ENCODE data around the gene GSTK1.
"Not testable (repeated sequence)": the region's sequence is repeated elsewhere in the genome, so short reads cannot be mapped to it uniquely, and the experiment has no call there.

The GSTK1 gene

DNA sequence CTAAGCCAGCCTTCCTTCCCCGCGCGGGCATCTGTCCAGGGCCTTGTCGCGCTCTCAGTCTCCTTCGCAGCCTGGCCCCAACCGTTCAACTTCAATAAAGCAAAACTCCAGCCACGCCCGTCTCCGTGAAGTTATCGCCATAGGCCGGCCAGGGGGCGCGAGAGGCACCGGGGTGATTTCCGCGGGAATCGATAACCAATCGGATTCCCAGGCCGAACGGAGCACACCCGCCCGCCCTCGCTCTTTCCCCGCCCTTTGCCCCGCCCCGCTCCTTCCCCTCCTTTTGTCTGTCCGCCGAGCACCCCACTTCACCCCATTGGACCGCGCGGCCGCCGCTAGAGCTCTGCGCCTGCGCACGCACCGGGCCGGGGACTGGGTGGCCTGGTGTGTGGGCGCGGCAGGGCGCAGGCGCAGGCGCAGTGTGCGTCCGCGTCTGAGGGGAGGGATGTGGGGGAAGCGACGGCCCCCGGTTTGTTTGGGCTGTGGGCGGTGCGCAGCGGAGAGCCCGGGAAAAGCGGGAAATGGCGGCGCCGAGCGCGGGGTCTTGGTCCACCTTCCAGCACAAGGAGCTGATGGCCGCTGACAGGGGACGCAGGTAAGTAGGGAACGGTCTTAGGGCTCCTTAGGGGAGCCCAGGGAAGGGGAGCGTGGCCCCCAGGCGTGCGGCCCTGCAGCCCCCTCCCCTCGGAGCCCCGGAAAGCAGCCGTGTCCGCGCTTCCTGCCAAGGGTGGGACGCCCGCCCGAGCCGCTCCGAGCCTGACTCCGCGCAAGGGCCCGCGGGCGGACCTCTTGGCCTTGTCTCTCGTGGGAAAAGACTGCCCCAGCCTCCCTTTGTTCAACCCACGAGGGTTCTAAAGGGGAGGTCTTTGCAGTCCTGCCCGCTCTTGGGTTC, 24.9 kb downstream of the GSTK1 start, which contains the start of gene CASP2:
Gene CASP2 (plus strand): TSS at position 417 of the 892 bp plus-strand sequence. CDS start 105 bp downstream, at position 522.
- intact Hi-C loops (cut with DNase I) = no loop called here
- peak; percentile 89 to 99 (median 98) for DNase-seq

DNA sequence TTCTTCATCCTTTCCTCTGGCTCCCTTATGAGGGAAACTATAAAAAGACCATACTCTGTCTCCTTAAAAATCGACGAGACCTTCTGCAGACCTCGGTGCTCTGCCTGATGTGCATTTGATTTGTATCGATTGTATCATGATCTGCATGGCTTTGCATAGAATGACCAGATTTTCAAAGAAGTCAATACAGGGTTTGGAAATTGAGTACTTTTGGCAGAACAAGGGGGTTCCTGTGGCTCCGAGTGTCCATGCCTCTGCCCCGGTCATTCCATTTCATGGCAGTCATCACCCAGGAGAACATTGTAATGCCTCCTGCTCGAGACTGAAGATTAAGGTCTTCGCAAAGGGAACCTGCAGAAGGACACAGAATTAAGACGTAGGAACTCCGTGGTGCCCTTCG, 25.6 kb downstream of the GSTK1 start:
- no peak for DNase-seq
- intact Hi-C loops (cut with DNase I) = no loop called here

DNA sequence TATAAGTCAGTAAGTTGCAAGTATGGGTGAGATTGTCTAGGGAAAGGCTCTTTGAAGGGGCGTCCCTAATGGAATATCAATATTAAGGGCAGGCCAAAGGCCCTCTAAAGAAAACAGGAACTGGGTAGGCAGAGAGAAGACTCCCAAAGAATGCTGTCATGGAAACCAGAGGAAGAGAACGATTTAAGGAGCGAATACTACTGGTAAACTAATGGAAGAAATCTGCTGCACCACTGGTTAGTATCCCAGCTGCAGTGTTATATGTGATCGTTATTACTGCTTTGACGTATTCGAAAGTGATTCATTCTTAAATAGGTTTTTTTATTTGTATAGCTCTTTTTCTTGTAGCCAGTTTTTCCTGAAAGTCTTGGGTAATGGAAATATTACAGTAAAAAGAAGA, 26.2 kb downstream of the GSTK1 start:
- no peak for DNase-seq
- intact Hi-C loops (cut with DNase I) = no loop called here

DNA sequence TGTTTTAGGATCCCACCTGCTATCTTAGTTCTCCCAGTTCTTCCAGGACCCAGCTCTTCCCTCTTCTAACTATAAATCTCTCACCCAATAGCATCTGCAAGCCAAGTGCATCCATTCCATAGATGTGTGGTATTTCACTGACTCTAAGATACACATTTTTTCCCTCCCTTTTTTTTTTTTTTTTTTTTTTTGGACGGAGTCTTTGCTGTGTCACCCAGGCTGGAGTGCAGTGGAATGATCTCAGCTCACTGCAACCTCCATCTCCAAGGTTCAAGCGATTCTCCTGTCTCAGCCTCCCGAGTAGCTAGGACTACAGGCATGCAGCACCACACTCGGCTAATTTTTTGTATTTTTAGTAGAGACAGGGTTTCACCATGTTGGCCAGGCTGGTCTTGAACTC, 26.6 kb downstream of the GSTK1 start:
- intact Hi-C loops (cut with DNase I); DNase-seq: not testable (repeated sequence)

DNA sequence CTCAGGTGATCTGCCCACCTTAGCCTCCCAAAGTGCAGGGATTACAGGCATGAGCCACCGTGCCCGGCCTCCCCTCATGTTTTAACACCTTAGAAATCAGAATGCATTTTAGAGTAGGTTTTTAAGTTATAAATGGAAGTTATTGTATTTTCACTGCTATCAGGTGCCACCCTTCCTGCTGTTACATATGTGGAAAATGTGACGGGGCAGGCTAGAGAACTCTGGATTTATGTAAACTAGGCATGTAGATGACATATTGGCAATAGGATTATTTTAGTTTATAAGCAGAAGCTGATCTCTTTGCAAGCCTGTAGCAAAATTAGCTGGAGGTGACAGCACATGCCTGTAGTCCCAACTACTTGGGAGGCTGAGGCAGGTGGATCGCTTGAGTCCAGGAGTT, 27.1 kb downstream of the GSTK1 start:
- no peak for DNase-seq
- intact Hi-C loops (cut with DNase I) = no loop called here

DNA sequence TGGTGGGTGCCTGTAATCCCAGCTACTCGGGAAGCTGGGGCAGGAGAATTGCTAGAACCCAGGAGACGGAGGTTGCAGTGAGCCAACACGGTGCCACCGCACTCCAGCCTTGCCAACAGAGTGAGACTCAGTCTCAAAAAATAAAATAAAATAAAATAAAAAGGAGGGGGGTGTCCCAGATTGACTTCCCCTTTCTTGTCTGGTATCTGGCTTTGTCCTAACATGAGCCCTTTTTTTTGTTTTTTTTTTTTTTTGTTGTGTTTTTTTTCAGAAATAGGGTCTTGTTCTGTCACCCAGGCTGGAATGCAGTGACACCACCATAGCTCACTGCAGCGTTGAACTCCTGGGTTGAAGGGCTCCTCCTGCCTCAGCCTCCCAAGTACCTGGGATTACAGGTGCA, 29.6 kb downstream of the GSTK1 start:
- intact Hi-C loops (cut with DNase I) = no loop called here
- no peak for DNase-seq

DNA sequence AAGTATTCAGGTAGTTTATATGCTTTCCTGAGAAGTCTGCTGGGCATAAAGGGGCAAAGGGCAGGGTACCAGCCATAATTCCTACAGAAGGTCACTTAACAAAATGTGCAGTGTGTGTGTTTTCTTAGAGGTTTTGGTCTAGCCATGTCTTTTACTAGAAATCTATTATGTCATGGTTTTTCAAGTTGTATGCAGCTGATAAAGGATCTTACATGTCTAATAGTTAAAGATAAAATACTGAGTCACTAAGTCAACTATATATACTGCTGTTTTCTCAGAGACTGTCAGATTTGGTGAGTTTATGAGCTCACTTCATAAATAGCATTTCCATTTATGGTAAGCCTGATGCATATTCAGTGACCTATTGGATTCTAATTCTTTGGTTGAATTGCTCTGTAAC, 32.6 kb downstream of the GSTK1 start:
- DNase-seq = no peak
- intact Hi-C loops (cut with DNase I) = no loop called here

DNA sequence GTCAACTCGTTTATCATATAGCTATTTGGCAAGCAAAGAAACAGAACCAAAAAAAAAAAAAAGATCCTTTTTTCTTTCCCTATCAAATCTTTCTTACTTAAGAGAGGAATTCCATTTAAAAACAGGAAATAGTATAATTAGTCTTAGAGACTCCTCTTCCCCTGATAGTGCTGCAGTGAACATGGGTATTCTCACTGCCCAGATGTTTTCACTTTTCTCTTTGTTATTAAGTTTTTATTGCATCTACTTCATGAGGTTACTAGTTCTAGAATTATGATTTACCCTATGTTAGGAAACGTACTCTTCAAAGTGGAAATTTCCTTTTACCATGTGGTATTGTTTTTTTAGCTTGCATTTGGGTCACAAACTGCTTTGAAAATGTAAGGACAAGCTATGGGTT, 33.4 kb downstream of the GSTK1 start:
- intact Hi-C loops (cut with DNase I) = no loop called here
- DNase-seq = no peak

DNA sequence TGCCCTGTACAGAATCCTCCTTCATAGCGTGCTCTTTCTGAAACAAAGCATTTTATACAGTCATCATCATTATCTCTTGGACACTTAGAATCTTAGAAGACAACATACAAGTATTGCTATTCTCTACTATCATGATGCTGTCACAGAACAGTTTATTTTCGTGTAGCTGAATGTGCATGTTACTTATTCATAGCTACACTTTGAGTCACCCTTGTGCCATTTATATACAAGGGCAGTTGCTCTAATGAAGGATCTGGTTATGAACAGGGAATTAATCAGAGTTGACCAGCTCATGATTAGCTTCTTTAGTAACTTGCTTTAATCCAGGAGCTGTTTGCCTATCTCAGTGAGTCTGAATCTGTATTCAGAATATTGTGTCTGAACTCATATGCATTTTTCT, 36.1 kb downstream of the GSTK1 start:
- DNase-seq = no peak
- intact Hi-C loops (cut with DNase I) = no loop called here

DNA sequence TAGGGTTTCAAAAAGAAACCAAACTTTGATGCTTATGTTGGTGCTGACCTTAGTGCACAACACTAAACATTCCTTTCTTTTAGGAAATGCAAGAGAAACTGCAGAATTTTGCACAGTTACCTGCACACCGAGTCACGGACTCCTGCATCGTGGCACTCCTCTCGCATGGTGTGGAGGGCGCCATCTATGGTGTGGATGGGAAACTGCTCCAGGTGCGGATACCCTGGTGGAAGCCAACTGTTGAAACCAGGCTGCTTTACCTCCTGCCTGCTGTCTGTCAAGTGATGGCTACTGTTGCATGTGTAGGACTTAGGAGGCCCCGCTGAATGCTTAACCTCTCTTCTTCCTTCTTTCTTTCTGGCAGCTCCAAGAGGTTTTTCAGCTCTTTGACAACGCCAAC, 36.6 kb downstream of the GSTK1 start:
- intact Hi-C loops (cut with DNase I) = no loop called here

DNA sequence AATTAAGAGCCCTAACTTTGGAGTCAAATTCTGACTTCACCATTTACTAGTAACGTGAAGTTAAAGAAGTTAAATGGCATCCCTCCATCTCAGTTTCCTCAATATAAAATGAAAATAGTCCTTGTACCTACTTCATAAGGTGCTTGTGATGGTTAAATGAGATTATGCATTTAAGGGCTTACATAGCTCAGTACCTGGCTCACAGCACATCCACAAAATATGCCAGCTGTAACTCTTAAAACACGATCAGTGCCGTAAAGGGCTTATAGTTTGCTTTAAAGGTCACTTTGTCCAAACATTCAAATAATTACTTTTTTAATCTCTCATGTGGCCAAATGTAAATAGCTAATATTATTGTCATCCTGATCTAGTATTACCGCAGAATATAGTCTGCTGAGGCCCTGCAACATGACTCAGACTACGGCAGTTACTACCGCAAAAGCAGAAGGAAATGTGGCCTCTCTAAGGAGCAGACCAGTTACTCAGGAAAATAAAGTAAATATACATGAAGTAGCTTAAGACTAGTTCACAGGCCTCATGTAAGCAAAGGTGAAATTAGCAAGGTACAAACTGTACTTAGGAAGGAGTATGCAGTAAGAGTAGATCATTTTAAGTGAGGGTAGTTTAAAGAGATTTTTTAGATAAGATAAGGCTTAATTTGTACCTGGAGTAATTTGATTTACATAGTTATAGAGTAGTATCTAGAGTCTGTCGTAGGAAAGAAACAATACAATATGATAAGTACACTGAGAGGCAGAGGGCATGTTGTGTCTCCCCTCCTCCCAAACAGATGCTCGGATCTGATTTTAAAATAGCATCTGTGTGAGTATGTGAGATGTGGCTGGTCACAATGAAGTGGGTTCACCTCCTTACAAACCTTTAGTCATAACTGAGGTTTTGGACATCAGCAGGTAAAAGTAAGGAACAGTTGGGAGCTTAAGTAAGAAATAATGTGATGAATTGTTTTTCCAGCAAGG, 38.0 kb downstream of the GSTK1 start:
- DNase-seq = no peak
- intact Hi-C loops (cut with DNase I) = no loop called here

More for the DNA sequence above, 36.6 kb downstream of the GSTK1 start:
- peak; percentile 36 to 83 (median 60) for DNase-seq

DNA sequence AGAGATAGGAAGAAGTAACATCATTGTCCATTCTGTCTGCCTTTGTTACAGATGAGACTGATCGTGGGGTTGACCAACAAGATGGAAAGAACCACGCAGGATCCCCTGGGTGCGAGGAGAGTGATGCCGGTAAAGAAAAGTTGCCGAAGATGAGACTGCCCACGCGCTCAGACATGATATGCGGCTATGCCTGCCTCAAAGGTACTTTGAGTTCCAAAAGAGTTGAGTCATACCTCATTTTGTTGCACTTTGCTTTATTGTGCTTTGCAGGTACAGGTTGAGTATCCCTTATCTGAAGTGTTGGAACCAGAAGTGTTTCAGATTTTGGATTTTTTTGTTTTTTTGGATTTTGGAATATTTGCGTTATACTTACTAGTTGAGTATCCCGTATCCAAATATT, 40.5 kb downstream of the GSTK1 start:
- DNase-seq = no peak
- intact Hi-C loops (cut with DNase I) = no loop called here

DNA sequence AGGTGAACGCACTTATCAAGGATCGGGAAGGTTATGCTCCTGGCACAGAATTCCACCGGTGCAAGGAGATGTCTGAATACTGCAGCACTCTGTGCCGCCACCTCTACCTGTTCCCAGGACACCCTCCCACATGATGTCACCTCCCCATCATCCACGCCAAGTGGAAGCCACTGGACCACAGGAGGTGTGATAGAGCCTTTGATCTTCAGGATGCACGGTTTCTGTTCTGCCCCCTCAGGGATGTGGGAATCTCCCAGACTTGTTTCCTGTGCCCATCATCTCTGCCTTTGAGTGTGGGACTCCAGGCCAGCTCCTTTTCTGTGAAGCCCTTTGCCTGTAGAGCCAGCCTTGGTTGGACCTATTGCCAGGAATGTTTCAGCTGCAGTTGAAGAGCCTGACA, 41.7 kb downstream of the GSTK1 start:
- intact Hi-C loops (cut with DNase I) = loop anchor here (5.0 kb wide), 1 partner anchor 63 kb away; no protein-coding TSS in a partner anchor
- DNase-seq = no peak

DNA sequence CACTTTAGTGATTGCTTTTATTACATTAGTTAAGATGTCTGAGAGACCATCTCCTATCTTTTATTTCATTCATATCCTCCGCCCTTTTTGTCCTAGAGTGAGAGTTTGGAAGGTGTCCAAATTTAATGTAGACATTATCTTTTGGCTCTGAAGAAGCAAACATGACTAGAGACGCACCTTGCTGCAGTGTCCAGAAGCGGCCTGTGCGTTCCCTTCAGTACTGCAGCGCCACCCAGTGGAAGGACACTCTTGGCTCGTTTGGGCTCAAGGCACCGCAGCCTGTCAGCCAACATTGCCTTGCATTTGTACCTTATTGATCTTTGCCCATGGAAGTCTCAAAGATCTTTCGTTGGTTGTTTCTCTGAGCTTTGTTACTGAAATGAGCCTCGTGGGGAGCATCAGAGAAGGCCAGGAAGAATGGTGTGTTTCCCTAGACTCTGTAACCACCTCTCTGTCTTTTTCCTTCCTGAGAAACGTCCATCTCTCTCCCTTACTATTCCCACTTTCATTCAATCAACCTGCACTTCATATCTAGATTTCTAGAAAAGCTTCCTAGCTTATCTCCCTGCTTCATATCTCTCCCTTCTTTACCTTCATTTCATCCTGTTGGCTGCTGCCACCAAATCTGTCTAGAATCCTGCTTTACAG, 42.3 kb downstream of the GSTK1 start:
- intact Hi-C loops (cut with DNase I) = loop anchor here (5.0 kb wide), 1 partner anchor 63 kb away; no protein-coding TSS in a partner anchor
- peak; percentile 50 to 93 (median 78) for DNase-seq

DNA sequence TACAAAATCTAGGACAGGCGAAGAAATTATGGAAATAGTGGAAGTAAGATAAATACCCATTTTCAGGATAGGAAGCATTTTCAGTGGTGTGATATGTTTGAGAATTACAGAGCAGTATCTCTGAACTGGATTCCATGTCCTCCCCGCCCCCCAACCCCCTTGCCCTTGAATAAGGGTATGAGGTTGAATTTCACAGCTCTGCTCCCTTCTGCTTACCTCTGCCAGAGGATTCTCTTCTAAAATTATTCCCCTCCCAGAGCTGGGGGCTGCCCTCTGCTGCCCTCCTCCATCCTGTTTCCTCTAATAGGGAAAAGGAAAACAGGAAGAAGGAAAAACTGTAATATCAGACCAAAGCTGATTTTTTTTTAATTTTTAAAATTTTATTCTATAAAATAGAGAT, 45.4 kb downstream of the GSTK1 start:
- intact Hi-C loops (cut with DNase I) = loop anchor here (5.0 kb wide), 1 partner anchor 66 kb away; no protein-coding TSS in a partner anchor
- no peak for DNase-seq

DNA sequence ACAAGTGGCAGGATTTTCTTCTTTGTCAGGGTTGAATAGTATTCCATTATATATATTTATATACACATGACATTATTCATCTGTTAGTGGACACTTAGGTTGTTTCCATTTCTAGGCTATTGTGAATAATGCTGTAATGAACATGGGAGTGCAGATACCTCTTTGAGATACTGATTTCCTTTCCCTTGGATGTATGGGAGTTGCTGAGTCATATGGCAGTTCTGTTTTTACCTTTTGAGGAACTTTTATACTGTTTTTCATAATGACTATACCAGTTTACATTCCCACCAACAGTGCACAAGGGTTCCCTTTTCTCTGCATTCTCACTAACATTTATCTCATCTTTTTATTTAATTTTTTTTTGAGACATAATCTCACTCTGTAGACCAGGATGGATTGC, 50.9 kb downstream of the GSTK1 start:
- intact Hi-C loops (cut with DNase I) = no loop called here
- DNase-seq = no peak

DNA sequence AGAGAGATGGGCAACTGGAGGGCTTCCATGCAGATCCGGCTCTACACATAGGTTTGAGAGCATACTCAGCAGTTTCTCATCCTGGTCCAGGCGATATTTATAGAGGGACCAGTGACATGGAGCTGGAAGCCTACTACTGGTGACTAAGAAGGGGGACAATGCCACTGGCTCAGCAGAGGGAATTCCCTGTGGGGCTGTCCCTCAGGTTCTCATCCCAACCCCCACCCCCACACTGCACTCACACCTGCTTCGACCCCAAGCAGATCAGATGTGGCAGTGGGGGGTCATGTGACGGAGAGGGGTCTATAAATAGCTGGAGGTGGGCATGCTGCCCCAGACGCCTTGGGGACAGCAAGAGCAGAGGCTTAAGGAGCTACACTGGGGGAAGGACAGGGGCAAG, 52.5 kb downstream of the GSTK1 start, which contains the start of gene CLCN1:
Gene CLCN1 (plus strand): TSS at position 336 of the 400 bp plus-strand sequence. CDS start 102 bp downstream, outside the sequence.
- intact Hi-C loops (cut with DNase I) = no loop called here
- no peak for DNase-seq

DNA sequence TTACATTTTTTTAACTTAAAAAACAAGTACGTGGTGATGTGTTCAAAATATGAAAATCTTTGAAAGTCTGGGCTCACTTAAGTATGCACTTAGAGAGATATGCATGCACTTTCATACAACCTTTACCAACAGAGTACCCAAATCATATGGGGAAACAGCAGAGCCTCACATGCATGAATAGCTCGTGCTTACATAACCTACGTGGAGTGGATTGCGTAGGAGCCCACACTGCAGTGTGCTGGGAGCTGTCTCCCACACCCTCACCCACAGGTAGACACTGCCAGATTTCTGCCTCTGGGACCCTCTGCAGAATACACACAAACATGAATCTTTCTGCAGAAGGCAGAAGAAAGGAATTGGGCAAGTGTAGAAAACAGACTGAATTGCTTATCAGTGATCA, 53.3 kb downstream of the GSTK1 start:
- intact Hi-C loops (cut with DNase I) = no loop called here
- DNase-seq = peak in 38 of 42 donors; percentile 8 to 89 (median 56)

DNA sequence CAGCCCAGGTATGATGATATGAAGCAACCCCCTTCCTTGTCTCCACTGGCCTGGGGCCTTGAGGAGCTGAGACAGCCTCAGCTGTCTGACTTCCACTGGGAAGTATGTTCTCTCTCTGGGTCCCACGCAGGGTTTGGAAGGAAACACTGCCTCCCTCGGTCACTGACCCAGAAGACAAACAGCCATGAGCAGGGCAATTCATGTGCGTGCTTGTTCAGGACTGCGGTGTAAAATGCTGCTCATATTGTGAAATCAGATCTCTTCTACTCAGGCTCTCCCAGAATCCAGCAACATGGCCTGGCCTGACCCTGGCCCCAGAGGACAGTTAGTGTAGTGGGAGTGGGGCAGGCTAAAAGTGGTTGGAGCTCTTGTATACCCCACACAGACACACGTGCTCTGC, 55.4 kb downstream of the GSTK1 start:
- intact Hi-C loops (cut with DNase I) = no loop called here
- DNase-seq = no peak

Data from head of caudate nucleus (tissue), 42 donors.